SK-N-SH (cell line): ENCODE data around the gene TADA2B. TPM values are rescaled to one million over a fixed set of nuclear protein-coding genes. Genes with fewer than 3 reads are reported as not detected.
A peak's percentile ranks its signal among the peaks of the same experiment; 100 is the strongest.

Experiments used
- CTCF ChIA-PET: fragments of 300-600, 350-600 bp; formaldehyde crosslinking; extraction: SDS; loops from one replicate; lab custom pipeline; 2021; lab: Yijun Ruan, JAX
- POLR2A ChIA-PET: fragments of 350-600 bp; sonication (Branson Sonifier 250); formaldehyde crosslinking; extraction: SDS; loops from one replicate; lab custom pipeline; 2020; ENCODE audit warnings: antibody characterized with exemption, inconsistent platforms; lab: Yijun Ruan, JAX
- DNase-seq: peaks from one replicate; pipeline ENCODE4 v3.0.0; 2012
- H2AFZ ChIP-seq: fragments of 200-600 bp; sonication (generic); 2 replicates; pipeline ENCODE4 v1.8.1; 2016; ENCODE audit warnings: antibody characterized with exemption, mild to moderate bottlenecking, low read depth
- H3F3A ChIP-seq: fragments of 200-600 bp; sonication (generic); replicated peaks from 2 replicates; pipeline ENCODE3; 2016; ENCODE audit warnings: antibody characterized with exemption, mild to moderate bottlenecking; ENCODE audit not compliant: insufficient read depth
- H3K27ac ChIP-seq, 2 experiments: fragments of 200-500 bp in 1 of 2; fragments of 200-600 bp in 1 of 2; sonication (Bioruptor generic) in 1 of 2; sonication (generic), shearing (Covaris generic) in 1 of 2; 2 replicates each; pipeline versions ENCODE4 v1.5.1 to v1.6.1; 2014 to 2016; ENCODE audit warnings: low read depth in 2 of 2, inconsistent platforms in 1 of 2, low read length in 1 of 2, mild to moderate bottlenecking in 1 of 2, mixed read lengths in 1 of 2
- H3K27me3 ChIP-seq: fragments of 200-600 bp; sonication (generic), shearing (Covaris generic); 2 replicates; pipeline ENCODE4 v1.6.1; 2016; ENCODE audit warnings: mixed run types; ENCODE audit not compliant: insufficient read depth
- H3K36me3 ChIP-seq, 2 experiments: fragments of 200-500 bp in 1 of 2; fragments of 200-600 bp in 1 of 2; sonication (Bioruptor generic) in 1 of 2; sonication (generic) in 1 of 2; replicated peaks in 1 of 2; 2 replicates each; pipeline versions ENCODE3 to v1.5.1; 2014 to 2016; ENCODE audit warnings: low read length in 1 of 2, mild to moderate bottlenecking in 1 of 2; ENCODE audit not compliant: insufficient read depth in 2 of 2, control insufficient read depth in 1 of 2
- H3K4me1 ChIP-seq, 2 experiments: fragments of 200-500 bp in 1 of 2; fragments of 200-600 bp in 1 of 2; sonication (Bioruptor generic) in 1 of 2; sonication (generic), shearing (Covaris generic) in 1 of 2; 2 replicates each; pipeline versions ENCODE4 v1.5.1 to v1.6.1; 2014 to 2016; ENCODE audit warnings: low read depth in 1 of 2, low read length in 1 of 2, mixed run types in 1 of 2; ENCODE audit not compliant: insufficient read depth in 2 of 2, control insufficient read depth in 1 of 2
- H3K4me2 ChIP-seq: fragments of 200-600 bp; sonication (generic), shearing (Covaris generic); 2 replicates; pipeline ENCODE4 v1.6.1; 2017; ENCODE audit warnings: mixed run types
- H3K4me3 ChIP-seq, 2 experiments: fragments of 200-500 bp in 1 of 2; fragments of 200-600 bp in 1 of 2; sonication (Bioruptor generic) in 1 of 2; sonication (generic), shearing (Covaris generic) in 1 of 2; 2 replicates each; pipeline versions ENCODE4 v1.5.1 to v1.8.1; 2014 to 2016; ENCODE audit warnings: low read depth in 2 of 2, inconsistent platforms in 1 of 2, low read length in 1 of 2, mild to moderate bottlenecking in 1 of 2, mixed read lengths in 1 of 2, moderate library complexity in 1 of 2
- H3K79me2 ChIP-seq: fragments of 200-600 bp; sonication (generic); 2 replicates; pipeline ENCODE4 v1.8.1; 2017; ENCODE audit warnings: mild to moderate bottlenecking; ENCODE audit not compliant: insufficient read depth
- H3K9ac ChIP-seq: fragments of 200-600 bp; sonication (generic); 2 replicates; pipeline ENCODE4 v1.6.1; 2017; ENCODE audit warnings: mixed run types
- H3K9me2 ChIP-seq: fragments of 200-600 bp; sonication (generic); 2 replicates; pipeline ENCODE4 v1.6.1; 2017; ENCODE audit warnings: mixed run types
- H3K9me3 ChIP-seq: fragments of 200-600 bp; sonication (generic); 2 replicates; pipeline ENCODE4 v1.6.1; 2017; ENCODE audit warnings: mixed run types, mild to moderate bottlenecking, moderate library complexity
- H4K20me1 ChIP-seq: fragments of 200-600 bp; sonication (generic); 2 replicates; pipeline ENCODE4 v1.6.1; 2017; ENCODE audit warnings: mild to moderate bottlenecking, mixed run types; ENCODE audit not compliant: insufficient read depth
- CHD2 ChIP-seq: fragments of 150-350 bp; IDR thresholded peaks from 2 replicates; pipeline ENCODE4 v1.6.1; 2018; ENCODE audit warnings: low read length; ENCODE audit not compliant: partially characterized antibody
- FOXJ3 ChIP-seq: sonication (generic); formaldehyde crosslinking; IDR thresholded peaks from 2 replicates; pipeline ENCODE4 v1.5.1; 2020; ENCODE audit warnings: mild to moderate bottlenecking, missing genetic modification reagents
- FOXM1 ChIP-seq: IDR thresholded peaks from 2 replicates; pipeline ENCODE4 v1.4.0; 2012; ENCODE audit warnings: low read depth, mild to moderate bottlenecking
- GATA2 ChIP-seq: sonication (generic); formaldehyde crosslinking; IDR thresholded peaks from 2 replicates; pipeline ENCODE4 v1.5.0; 2020; ENCODE audit warnings: mild to moderate bottlenecking, missing genetic modification reagents
- JUND ChIP-seq: IDR thresholded peaks from 2 replicates; pipeline ENCODE4 v1.4.0; 2012
- NFIC ChIP-seq: IDR thresholded peaks from 2 replicates; pipeline ENCODE4 v1.4.0; 2012; ENCODE audit warnings: borderline replicate concordance
- RCOR1 ChIP-seq: fragments of 150-350 bp; IDR thresholded peaks from 2 replicates; pipeline ENCODE4 v1.6.1; 2017; ENCODE audit warnings: antibody characterized with exemption, low read length
- RXRA ChIP-seq: IDR thresholded peaks from 2 replicates; pipeline ENCODE4 v1.4.0; 2012; ENCODE audit warnings: low read depth, mild to moderate bottlenecking, borderline replicate concordance
- TEAD4 ChIP-seq: IDR thresholded peaks from 2 replicates; pipeline ENCODE4 v1.4.0; 2012; ENCODE audit warnings: mild to moderate bottlenecking, borderline replicate concordance; ENCODE audit not compliant: insufficient read depth
- WGBS: methylation state at CpG from one replicate; pipeline ENCODE4 v1.1.6; 2017; ENCODE audit warnings: low lambda C conversion rate; 5-methylcytosine and 5-hydroxymethylcytosine counted together
- polyA plus RNA-seq, 3 experiments: library from polyadenylated mRNA; depleted of rRNA; stranded (reverse); fragments of >200 nt; gene quantifications; 2 replicates each; pipeline ENCODE4 v1.2.3, GENCODE V29; 2012
- TF ChIP-seq, protein P1 (sequence below): fragments of 150-350 bp; IDR thresholded peaks from 2 replicates; pipeline ENCODE4 v1.6.1; 2017; ENCODE audit warnings: antibody characterized with exemption, low read length, low read depth, borderline replicate concordance
- TF ChIP-seq, protein P2 (sequence below): IDR thresholded peaks from 2 replicates; pipeline ENCODE4; 2012
- TF ChIP-seq, protein P3 (sequence below): IDR thresholded peaks from 2 replicates; pipeline ENCODE4 v1.4.0; 2012; ENCODE audit warnings: low read depth, borderline replicate concordance
- TF ChIP-seq, protein P4 (sequence below): fragments of 200-600 bp; sonication (generic); IDR thresholded peaks from 2 replicates; pipeline ENCODE4 v1.6.1; 2017; ENCODE audit warnings: antibody characterized with exemption, mild to moderate bottlenecking, moderate library complexity
- TF ChIP-seq, protein P5 (sequence below): IDR thresholded peaks from 2 replicates; pipeline ENCODE4 v1.6.1; 2012; ENCODE audit warnings: mild to moderate bottlenecking, low read depth, low read length, moderate library complexity

Gene TADA2B
- polyA plus RNA-seq, 1 of the 3 experiments (the other 2 are of a cell fraction), result 8.0 TPM

DNA sequence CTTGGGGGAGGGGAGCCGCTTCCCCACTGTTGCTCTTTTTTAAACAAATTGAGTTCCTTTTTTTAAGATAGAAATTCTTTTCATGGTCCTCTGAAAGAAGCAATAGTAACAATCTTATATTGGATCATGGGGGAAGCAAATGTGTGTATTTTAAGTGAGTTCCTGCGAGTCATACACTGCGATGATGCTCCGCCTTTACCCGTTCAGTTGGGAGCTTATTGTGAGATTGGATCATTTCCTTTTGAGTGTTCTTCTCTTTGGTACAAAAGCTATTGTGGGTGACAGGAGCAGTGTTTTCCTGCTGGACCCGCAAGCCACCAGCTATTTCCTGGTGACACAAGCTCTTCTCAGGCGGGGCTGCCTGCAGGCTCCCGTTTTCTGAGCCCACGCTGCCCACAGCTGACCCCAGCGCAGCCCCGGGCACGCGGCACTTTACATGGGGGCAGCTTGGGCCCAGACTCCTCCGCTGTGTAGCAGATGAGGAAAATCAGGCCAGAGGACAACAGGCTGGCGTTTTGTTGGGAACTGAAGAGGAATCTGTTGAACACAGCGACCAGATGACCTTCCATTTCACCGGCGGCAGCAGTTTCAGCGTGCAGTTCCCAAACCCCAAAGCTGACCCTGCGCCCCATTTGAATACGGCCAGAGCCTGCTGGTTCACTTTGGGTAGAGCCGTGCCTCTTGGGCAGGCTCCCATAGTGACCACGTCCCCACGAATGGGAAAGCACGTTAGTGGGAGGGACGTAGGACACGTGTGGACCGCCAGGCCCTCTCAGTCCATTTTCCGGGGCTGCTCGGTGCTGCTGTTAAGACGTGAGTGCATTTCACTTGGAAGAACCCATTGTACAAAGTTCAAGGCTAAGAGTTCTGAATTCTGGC is 12.2 kb downstream of the TADA2B start:
- peaks cover 27% of the 10 kb centered on the region for H3F3A ChIP-seq
- CTCF ChIA-PET, result interaction anchor here (1.1 to 1.6 kb wide), 3 partner anchors 10 to 241 kb away, joined by 3 to 7 read pairs (median 6); partner anchors contain the start of gene TADA2B
- no peaks in the 10 kb centered on the region for H3K9me2 ChIP-seq
- H3K79me2 ChIP-seq, result peaks cover 55% of the 10 kb centered on the region; the same call in 1 of the 2 replicates
- peaks cover 0 to 4% of the 10 kb centered on the region in 2 experiments; a peak in 1 of 4 replicates for H3K4me1 ChIP-seq
- no peak overlapping the region for H3K4me3 ChIP-seq
- WGBS, result 91% methylated on average over 30 of the region's 31 CpGs
- no peaks in the 10 kb centered on the region for H3K27me3 ChIP-seq
- no peak overlapping the region for H2AFZ ChIP-seq
- POLR2A ChIA-PET, result no interaction called here
- no peak for DNase-seq
- H3K4me2 ChIP-seq, result peak overlapping the region; percentile 29; the same call in 1 of the 2 replicates
- no peaks in the 10 kb centered on the region; the same call in 1 of the 2 replicates for H4K20me1 ChIP-seq
- H3K36me3 ChIP-seq, result peaks cover 32 to 57% of the 10 kb centered on the region in 2 experiments
- no peaks in the 10 kb centered on the region for H3K9me3 ChIP-seq
- TF ChIP-seq FOXM1, result no peak
- no peak for TF ChIP-seq JUND
- no peak for TF ChIP-seq NFIC
- TF ChIP-seq RXRA, result no peak
- TF ChIP-seq, protein P1, sequence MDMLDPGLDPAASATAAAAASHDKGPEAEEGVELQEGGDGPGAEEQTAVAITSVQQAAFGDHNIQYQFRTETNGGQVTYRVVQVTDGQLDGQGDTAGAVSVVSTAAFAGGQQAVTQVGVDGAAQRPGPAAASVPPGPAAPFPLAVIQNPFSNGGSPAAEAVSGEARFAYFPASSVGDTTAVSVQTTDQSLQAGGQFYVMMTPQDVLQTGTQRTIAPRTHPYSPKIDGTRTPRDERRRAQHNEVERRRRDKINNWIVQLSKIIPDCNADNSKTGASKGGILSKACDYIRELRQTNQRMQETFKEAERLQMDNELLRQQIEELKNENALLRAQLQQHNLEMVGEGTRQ, result no peak
- TF ChIP-seq FOXJ3 (CRISPR knock-in tag), result no peak
- TF ChIP-seq, protein P2, sequence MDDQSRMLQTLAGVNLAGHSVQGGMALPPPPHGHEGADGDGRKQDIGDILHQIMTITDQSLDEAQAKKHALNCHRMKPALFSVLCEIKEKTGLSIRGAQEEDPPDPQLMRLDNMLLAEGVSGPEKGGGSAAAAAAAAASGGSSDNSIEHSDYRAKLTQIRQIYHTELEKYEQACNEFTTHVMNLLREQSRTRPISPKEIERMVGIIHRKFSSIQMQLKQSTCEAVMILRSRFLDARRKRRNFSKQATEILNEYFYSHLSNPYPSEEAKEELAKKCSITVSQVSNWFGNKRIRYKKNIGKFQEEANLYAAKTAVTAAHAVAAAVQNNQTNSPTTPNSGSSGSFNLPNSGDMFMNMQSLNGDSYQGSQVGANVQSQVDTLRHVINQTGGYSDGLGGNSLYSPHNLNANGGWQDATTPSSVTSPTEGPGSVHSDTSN, result no peak
- no peak for TF ChIP-seq GATA2 (CRISPR knock-in tag)
- no peak for TF ChIP-seq CHD2
- TF ChIP-seq, protein P3, sequence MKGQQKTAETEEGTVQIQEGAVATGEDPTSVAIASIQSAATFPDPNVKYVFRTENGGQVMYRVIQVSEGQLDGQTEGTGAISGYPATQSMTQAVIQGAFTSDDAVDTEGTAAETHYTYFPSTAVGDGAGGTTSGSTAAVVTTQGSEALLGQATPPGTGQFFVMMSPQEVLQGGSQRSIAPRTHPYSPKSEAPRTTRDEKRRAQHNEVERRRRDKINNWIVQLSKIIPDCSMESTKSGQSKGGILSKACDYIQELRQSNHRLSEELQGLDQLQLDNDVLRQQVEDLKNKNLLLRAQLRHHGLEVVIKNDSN, result no peak
- TF ChIP-seq, protein P4, sequence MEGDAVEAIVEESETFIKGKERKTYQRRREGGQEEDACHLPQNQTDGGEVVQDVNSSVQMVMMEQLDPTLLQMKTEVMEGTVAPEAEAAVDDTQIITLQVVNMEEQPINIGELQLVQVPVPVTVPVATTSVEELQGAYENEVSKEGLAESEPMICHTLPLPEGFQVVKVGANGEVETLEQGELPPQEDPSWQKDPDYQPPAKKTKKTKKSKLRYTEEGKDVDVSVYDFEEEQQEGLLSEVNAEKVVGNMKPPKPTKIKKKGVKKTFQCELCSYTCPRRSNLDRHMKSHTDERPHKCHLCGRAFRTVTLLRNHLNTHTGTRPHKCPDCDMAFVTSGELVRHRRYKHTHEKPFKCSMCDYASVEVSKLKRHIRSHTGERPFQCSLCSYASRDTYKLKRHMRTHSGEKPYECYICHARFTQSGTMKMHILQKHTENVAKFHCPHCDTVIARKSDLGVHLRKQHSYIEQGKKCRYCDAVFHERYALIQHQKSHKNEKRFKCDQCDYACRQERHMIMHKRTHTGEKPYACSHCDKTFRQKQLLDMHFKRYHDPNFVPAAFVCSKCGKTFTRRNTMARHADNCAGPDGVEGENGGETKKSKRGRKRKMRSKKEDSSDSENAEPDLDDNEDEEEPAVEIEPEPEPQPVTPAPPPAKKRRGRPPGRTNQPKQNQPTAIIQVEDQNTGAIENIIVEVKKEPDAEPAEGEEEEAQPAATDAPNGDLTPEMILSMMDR, result no peak
- TF ChIP-seq, protein P5, sequence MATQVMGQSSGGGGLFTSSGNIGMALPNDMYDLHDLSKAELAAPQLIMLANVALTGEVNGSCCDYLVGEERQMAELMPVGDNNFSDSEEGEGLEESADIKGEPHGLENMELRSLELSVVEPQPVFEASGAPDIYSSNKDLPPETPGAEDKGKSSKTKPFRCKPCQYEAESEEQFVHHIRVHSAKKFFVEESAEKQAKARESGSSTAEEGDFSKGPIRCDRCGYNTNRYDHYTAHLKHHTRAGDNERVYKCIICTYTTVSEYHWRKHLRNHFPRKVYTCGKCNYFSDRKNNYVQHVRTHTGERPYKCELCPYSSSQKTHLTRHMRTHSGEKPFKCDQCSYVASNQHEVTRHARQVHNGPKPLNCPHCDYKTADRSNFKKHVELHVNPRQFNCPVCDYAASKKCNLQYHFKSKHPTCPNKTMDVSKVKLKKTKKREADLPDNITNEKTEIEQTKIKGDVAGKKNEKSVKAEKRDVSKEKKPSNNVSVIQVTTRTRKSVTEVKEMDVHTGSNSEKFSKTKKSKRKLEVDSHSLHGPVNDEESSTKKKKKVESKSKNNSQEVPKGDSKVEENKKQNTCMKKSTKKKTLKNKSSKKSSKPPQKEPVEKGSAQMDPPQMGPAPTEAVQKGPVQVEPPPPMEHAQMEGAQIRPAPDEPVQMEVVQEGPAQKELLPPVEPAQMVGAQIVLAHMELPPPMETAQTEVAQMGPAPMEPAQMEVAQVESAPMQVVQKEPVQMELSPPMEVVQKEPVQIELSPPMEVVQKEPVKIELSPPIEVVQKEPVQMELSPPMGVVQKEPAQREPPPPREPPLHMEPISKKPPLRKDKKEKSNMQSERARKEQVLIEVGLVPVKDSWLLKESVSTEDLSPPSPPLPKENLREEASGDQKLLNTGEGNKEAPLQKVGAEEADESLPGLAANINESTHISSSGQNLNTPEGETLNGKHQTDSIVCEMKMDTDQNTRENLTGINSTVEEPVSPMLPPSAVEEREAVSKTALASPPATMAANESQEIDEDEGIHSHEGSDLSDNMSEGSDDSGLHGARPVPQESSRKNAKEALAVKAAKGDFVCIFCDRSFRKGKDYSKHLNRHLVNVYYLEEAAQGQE, result no peak
- TF ChIP-seq TEAD4, result no peak
- TF ChIP-seq RCOR1, result no peak
- TF ChIP-seq, all 33 proteins: peak for 0
- no peak overlapping the region for H3K9ac ChIP-seq
- H3K27ac ChIP-seq, result peak overlapping the region in 1 of 2 experiments; percentile 38; a peak in 2 of 4 replicates
